GM10266 (cell line): Measurements from ENCODE around the gene CDCA4.

Experiments
- DNase-seq: peaks from one replicate; pipeline ENCODE4 v3.0.0; 2012; ENCODE audit errors: extremely low spot score
- TF ChIP-seq, protein P1 (sequence below): IDR thresholded peaks from 2 replicates; pipeline ENCODE4 v1.5.1; 2012; ENCODE audit warnings: mild to moderate bottlenecking, low read depth; ENCODE audit not compliant: control insufficient read depth, insufficient read depth; ENCODE audit errors: missing control alignments

The CDCA4 gene

GRCh38 chr14:104998801-104999200 lies 22.1 kb downstream of the CDCA4 start:
- no peak for DNase-seq
- TF ChIP-seq, protein P1, sequence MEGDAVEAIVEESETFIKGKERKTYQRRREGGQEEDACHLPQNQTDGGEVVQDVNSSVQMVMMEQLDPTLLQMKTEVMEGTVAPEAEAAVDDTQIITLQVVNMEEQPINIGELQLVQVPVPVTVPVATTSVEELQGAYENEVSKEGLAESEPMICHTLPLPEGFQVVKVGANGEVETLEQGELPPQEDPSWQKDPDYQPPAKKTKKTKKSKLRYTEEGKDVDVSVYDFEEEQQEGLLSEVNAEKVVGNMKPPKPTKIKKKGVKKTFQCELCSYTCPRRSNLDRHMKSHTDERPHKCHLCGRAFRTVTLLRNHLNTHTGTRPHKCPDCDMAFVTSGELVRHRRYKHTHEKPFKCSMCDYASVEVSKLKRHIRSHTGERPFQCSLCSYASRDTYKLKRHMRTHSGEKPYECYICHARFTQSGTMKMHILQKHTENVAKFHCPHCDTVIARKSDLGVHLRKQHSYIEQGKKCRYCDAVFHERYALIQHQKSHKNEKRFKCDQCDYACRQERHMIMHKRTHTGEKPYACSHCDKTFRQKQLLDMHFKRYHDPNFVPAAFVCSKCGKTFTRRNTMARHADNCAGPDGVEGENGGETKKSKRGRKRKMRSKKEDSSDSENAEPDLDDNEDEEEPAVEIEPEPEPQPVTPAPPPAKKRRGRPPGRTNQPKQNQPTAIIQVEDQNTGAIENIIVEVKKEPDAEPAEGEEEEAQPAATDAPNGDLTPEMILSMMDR = no peak

GRCh38 chr14:104996483-104996882 lies 24.4 kb downstream of the CDCA4 start:
- TF ChIP-seq, protein P1 = no peak
- no peak for DNase-seq

- DNase-seq = no peak
- TF ChIP-seq, protein P1 = no peak
Observed at GRCh38 chr14:104996032-104996431, 24.9 kb downstream of the CDCA4 start.

GRCh38 chr14:104994978-104995377 lies 25.9 kb downstream of the CDCA4 start:
- DNase-seq = no peak
- TF ChIP-seq, protein P1 = no peak

DNA sequence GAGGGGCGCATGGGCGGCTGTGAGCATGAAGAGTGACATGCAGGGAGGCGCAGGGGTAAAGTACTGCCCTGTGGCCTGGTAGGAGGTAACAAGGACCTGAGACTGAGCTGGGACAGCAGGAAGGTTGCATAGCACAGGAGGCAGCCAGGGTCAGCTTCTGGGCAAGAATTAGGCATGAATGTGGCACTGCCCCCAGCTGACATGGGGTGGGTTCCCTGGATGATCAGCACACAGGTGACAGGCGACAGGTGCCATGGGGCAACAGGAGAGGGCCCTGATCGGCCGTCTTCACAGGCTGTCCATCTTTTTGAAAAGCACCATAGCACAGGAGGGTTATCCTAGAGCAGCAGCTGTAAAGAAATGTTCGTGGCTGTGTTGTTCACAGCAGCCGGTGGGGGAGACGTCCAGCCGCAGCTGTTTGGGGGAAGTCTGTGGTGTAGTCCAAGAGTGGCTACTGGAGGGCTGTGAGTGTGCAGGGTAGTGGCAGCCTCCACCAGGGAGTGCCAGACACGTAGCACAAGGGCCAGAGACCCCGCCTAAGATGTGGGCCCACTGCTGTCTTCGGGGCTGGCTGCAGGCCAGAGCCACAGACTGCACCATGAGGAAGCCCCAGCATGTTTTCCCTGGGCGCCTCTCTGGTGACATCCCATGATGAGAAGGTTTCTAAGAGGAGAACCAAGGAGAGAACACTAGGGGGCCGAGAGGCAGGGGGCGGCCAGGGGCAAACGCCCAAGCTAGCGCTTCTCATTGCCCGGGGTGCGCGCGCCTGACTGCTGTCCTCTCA lies 26.9 kb downstream of the CDCA4 start:
- no peak for DNase-seq

DNA sequence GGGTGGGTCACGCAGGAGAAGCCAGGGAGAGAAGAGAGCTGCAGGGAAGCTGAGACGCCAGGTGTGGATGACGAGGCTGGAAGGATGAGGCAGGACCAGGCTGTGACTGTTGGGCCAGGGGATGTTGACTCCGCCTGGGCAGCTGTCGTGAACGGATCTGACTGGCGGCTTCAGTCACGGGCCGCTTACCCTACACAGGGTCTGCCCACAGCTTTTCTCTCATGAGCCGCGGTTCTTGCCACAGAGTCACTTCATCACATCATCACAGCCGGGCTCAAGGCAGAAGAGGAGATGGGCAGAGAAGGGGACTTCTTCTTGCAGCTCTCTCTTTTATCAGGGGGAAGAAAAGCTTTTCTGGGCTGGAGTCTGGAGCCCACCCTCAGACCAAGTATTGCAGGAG lies 27.6 kb downstream of the CDCA4 start:
- TF ChIP-seq, protein P1 = no peak
- DNase-seq = no peak

More for the DNA sequence above, 26.9 kb downstream of the CDCA4 start:
- TF ChIP-seq, protein P1 = no peak

- TF ChIP-seq, protein P1 = no peak
- DNase-seq = no peak
Observed at GRCh38 chr14:104992501-104992900, 28.4 kb downstream of the CDCA4 start.
